ENCODE measurements around the gene SLX9. TPM values are rescaled to one million over a fixed set of nuclear protein-coding genes. Genes with fewer than 3 reads are reported as not detected.

The SLX9 gene
- total RNA-seq, 1 donor from 2014 or later: 72.6 TPM

DNA sequence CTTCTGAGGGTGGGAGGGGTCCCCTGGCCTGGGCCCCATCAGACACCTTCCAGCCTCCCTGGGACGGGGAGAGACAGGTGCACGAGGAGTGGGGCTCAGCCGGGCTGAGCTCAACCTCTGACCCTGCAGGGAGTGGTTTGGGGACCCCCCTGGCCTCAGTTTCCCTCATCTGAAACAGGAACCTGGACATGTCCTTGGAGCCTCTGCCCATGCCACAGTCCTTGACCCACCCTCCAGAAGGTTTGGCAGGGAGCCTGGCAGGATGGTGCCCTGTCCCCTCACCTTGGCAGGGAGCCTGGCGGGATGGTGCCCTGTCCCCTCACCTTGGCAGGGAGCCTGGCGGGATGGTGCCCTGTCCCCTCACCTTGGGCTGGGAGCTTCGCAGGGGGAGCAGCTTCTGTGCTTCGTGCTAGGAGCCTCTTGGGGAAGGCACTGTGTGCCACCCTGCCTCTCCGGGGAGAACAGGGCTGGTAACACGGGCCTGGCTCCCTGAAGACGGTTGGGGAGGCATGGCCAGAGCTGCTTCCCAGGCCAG lies 58.3 kb downstream of the SLX9 start:
- Mint-ChIP-seq H3K9me3 (no peaks in the 10 kb centered on the region), H3K27ac (no peak overlapping the region), H3K4me1 (ENCODE audit: low read depth) (no peaks in the 10 kb centered on the region), H3K27me3 (ENCODE audit: low read depth) (no peaks in the 10 kb centered on the region), H3K4me3 (ENCODE audit: low read depth) (no peak overlapping the region), H3K36me3 (ENCODE audit: low read depth) (no peaks in the 10 kb centered on the region)
- intact Hi-C loops (cut with micrococcal nuclease): no loop called here
- DNase-seq (ENCODE audit: low spot score): no peak

DNA sequence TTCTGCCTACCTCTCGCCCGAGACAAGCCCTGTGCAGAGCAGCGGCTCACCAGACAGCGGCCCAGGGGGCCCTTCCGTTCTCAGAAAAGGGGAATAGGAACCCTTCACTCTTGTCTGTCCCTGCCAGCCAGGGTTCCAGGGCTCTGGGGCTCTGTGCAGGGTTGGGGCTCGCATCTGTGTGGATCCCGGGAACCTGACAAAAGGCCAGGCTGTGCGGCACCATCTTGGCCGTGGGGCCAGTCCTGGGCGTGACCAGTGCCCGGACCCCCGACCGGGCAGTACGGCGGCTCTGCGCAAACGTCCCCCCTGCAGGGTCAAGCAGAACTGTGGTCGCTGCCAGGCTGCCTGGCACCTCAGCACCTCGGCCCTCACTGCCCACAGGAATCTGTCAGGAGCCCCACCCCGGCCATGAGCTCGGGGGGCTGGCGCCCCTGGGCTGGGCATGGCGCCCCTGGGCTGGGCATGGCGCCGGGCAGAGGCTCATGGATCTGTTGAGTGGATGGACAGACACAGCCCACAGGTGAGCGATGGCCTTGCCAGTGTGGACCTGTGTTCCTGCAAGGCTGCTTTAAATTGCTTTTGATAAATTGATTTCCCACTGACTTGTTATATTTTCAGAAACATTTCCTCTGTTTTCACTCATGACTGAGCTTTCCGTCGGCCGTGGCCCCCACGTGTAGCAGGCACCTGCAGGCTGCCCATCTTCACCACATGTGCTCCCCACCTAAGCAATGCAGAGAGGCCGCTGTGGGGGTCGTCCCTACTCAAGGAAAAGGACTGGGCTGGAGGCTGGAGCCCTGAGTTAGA lies 59.0 kb downstream of the SLX9 start:
- no peaks in the 10 kb centered on the region for H3K4me1 Mint-ChIP-seq (ENCODE audit: low read depth)
- no peak overlapping the region for H3K4me3 Mint-ChIP-seq (ENCODE audit: low read depth)
- intact Hi-C loops (cut with micrococcal nuclease): no loop called here
- no peak for DNase-seq (ENCODE audit: low spot score)
- H3K36me3 Mint-ChIP-seq (ENCODE audit: low read depth): no peaks in the 10 kb centered on the region
- H3K9me3 Mint-ChIP-seq: no peaks in the 10 kb centered on the region
- H3K27ac Mint-ChIP-seq: no peak overlapping the region
- H3K27me3 Mint-ChIP-seq (ENCODE audit: low read depth): no peaks in the 10 kb centered on the region

- Mint-ChIP-seq H3K4me1 (ENCODE audit: low read depth) (no peaks in the 10 kb centered on the region), H3K27me3 (ENCODE audit: low read depth) (no peaks in the 10 kb centered on the region), H3K36me3 (ENCODE audit: low read depth) (no peaks in the 10 kb centered on the region), H3K4me3 (ENCODE audit: low read depth) (no peak overlapping the region), H3K27ac (no peak overlapping the region), H3K9me3 (no peaks in the 10 kb centered on the region)
- DNase-seq (ENCODE audit: low spot score): no peak
- intact Hi-C loops (cut with micrococcal nuclease): no loop called here
Observed at GRCh38 chr21:44999428-44999971, 59.7 kb downstream of the SLX9 start.

DNA sequence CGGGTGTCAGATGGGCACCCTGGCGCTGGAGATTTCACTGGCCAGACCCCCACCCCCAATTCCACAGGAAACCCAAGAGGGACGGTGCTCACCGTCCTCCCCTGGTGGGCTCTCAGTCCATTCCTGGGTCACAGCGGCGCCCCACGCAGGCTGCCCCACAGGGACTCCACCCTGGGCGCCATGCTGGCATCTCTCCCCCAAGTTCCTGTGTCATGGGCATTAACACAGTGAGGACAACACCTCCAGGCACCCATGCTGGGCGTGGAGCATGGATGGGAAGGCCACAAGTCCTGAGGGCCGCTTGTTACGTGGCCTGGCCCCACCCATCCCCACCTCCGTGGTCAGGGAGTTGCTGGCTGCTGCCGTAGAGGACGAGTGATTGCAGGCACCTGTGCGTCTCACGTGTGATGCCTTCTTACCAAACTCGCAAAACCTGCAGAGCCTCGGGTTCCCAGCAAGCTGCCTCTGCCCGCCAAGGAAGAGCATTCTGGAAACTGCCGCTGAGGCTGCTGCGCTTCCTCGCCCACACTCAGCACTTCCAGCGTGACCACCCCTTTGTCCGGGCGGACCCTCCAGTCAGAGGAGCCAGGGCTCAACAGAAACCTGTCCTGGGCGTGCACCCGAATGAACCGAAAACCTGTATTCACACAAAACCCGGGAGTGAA lies 60.3 kb downstream of the SLX9 start:
- Mint-ChIP-seq H3K27me3 (ENCODE audit: low read depth) (no peaks in the 10 kb centered on the region), H3K36me3 (ENCODE audit: low read depth) (no peaks in the 10 kb centered on the region), H3K27ac (no peak overlapping the region), H3K4me1 (ENCODE audit: low read depth) (peaks cover 4% of the 10 kb centered on the region), H3K9me3 (no peaks in the 10 kb centered on the region), H3K4me3 (ENCODE audit: low read depth) (no peak overlapping the region)
- intact Hi-C loops (cut with micrococcal nuclease): no loop called here
- no peak for DNase-seq (ENCODE audit: low spot score)

DNA sequence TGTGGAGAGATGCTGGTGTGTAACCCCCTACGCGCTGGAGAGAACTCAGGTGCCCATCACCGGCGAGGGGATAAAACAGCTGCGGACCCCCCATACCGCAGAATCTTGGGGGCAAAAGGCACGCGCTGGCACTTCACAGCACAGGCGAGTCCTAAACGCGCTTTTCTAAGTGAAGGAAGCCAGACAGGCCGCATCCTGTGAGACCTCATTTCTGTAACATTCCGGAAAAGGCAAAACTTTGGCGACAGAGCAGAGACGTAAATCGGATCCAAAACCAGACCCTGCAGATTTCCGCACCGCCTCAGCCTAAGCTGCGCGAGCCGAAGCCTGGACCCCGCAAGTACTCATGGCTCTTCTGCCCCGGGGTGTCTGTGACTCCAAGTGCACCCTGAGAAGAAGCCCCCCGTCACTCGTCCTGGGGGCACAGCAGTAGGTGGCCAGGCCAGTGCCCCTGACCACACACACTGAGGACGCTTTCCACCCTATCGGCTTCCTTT lies 60.9 kb downstream of the SLX9 start:
- no peak for DNase-seq (ENCODE audit: low spot score)
- intact Hi-C loops (cut with micrococcal nuclease): no loop called here
- H3K4me1 Mint-ChIP-seq (ENCODE audit: low read depth): peaks cover 4% of the 10 kb centered on the region
- peaks cover 1% of the 10 kb centered on the region for H3K27me3 Mint-ChIP-seq (ENCODE audit: low read depth)
- H3K9me3 Mint-ChIP-seq: no peaks in the 10 kb centered on the region
- no peaks in the 10 kb centered on the region for H3K36me3 Mint-ChIP-seq (ENCODE audit: low read depth)
- H3K4me3 Mint-ChIP-seq (ENCODE audit: low read depth): no peak overlapping the region
- H3K27ac Mint-ChIP-seq: no peak overlapping the region

GRCh38 chr21:45001134-45002095 lies 61.6 kb downstream of the SLX9 start:
- H3K9me3 Mint-ChIP-seq: no peaks in the 10 kb centered on the region
- no peak overlapping the region for H3K27ac Mint-ChIP-seq
- peaks cover 5% of the 10 kb centered on the region for H3K27me3 Mint-ChIP-seq (ENCODE audit: low read depth)
- DNase-seq (ENCODE audit: low spot score): no peak
- H3K36me3 Mint-ChIP-seq (ENCODE audit: low read depth): no peaks in the 10 kb centered on the region
- no peak overlapping the region for H3K4me3 Mint-ChIP-seq (ENCODE audit: low read depth)
- H3K4me1 Mint-ChIP-seq (ENCODE audit: low read depth): peaks cover 4% of the 10 kb centered on the region
- intact Hi-C loops (cut with micrococcal nuclease): no loop called here

DNA sequence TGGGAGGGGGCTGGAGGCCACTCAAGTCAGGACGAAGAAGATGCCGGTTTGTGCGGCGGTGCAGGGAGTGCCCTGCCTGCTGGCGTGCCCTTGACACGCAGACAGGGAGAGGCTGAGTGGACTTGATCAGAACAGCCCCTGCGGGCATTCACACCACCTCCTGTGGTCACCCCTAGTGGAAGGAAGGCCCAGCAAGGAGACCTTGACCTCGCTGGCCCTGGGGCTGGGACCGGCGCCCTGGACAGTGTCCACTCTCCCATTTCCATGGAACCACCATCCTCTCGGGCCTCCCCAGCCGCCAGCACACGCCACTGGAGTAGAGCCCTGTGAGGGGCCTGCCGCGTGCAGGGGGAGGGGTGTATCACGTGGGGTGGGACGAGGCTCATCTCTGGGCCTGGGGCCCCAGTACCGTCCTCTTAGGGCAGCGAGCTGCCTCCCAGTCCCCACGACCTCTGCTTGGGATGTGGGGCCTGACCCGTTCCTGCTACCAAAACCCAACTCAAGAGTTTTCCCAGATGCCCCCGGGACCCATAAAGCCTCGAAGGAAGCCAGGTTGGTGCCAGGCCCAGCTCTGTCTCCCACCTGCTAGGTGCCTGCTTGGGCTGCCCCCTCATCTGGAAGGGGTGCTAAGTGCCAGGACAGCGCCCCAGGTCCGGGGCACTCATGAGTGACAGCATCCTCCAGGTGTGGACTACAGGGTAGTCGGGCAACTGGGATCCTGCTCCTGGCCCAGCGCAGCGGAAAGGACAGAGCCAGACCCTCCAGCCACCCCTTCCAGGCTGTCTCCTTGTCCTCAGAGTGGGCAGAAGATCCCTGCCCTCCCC lies 62.8 kb downstream of the SLX9 start:
- DNase-seq (ENCODE audit: low spot score): no peak
- H3K36me3 Mint-ChIP-seq (ENCODE audit: low read depth): no peaks in the 10 kb centered on the region
- intact Hi-C loops (cut with micrococcal nuclease): no loop called here
- no peaks in the 10 kb centered on the region for H3K9me3 Mint-ChIP-seq
- no peak overlapping the region for H3K4me3 Mint-ChIP-seq (ENCODE audit: low read depth)
- peaks cover 16% of the 10 kb centered on the region for H3K27me3 Mint-ChIP-seq (ENCODE audit: low read depth)
- no peak overlapping the region for H3K27ac Mint-ChIP-seq
- H3K4me1 Mint-ChIP-seq (ENCODE audit: low read depth): peaks cover 4% of the 10 kb centered on the region

- Mint-ChIP-seq H3K4me3 (ENCODE audit: low read depth) (no peak overlapping the region), H3K9me3 (no peaks in the 10 kb centered on the region), H3K36me3 (ENCODE audit: low read depth) (no peaks in the 10 kb centered on the region), H3K27me3 (ENCODE audit: low read depth) (peaks cover 22% of the 10 kb centered on the region), H3K4me1 (ENCODE audit: low read depth) (peaks cover 4% of the 10 kb centered on the region), H3K27ac (no peak overlapping the region)
- intact Hi-C loops (cut with micrococcal nuclease): no loop called here
- DNase-seq (ENCODE audit: low spot score): no peak
Observed at GRCh38 chr21:45003331-45004058, 63.7 kb downstream of the SLX9 start.

GRCh38 chr21:45004059-45004422 lies 64.2 kb downstream of the SLX9 start:
- H3K9me3 Mint-ChIP-seq: no peaks in the 10 kb centered on the region
- no peak overlapping the region for H3K4me3 Mint-ChIP-seq (ENCODE audit: low read depth)
- H3K36me3 Mint-ChIP-seq (ENCODE audit: low read depth): no peaks in the 10 kb centered on the region
- no peak overlapping the region for H3K27ac Mint-ChIP-seq
- intact Hi-C loops (cut with micrococcal nuclease): no loop called here
- no peak for DNase-seq (ENCODE audit: low spot score)
- H3K27me3 Mint-ChIP-seq (ENCODE audit: low read depth): peaks cover 27% of the 10 kb centered on the region
- H3K4me1 Mint-ChIP-seq (ENCODE audit: low read depth): peaks cover 4% of the 10 kb centered on the region

- no peaks in the 10 kb centered on the region for H3K9me3 Mint-ChIP-seq
- intact Hi-C loops (cut with micrococcal nuclease): no loop called here
- H3K4me1 Mint-ChIP-seq (ENCODE audit: low read depth): peaks cover 4% of the 10 kb centered on the region
- no peak overlapping the region for H3K27ac Mint-ChIP-seq
- DNase-seq (ENCODE audit: low spot score): no peak
- no peaks in the 10 kb centered on the region for H3K36me3 Mint-ChIP-seq (ENCODE audit: low read depth)
- no peak overlapping the region for H3K4me3 Mint-ChIP-seq (ENCODE audit: low read depth)
- H3K27me3 Mint-ChIP-seq (ENCODE audit: low read depth): peaks cover 31% of the 10 kb centered on the region
Observed at GRCh38 chr21:45004481-45005247, 64.8 kb downstream of the SLX9 start.
